NCI-H1105 treated with DMSO at 0.1 percent for 48 hours (cell line): ENCODE results near the gene STK32B.

Source experiments
- DNase-seq: peaks from one replicate; lab custom pipeline; 2025; lab: John Stamatoyannopoulos, UW

The STK32B gene

DNA sequence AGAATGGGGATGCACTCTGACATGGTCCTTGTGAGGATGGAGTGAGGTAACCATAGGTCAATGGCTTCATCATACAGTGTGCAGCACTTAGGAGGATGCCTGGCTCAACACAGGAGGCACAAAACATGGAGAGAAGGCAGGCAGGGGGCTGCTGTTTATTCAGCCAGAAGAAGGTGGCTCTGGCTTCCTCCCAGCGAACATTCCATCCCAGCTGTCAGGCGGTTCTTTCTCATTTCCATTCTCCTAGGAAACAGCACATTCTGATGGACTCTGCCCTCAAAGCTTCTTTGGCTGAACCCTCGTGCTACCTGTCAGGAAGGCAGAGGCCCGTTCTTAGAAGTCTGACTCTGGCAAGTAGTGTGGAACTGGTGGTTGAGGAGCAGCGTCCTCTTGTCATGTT is 18.6 kb downstream of the STK32B start:
- DNase-seq = no peak

DNA sequence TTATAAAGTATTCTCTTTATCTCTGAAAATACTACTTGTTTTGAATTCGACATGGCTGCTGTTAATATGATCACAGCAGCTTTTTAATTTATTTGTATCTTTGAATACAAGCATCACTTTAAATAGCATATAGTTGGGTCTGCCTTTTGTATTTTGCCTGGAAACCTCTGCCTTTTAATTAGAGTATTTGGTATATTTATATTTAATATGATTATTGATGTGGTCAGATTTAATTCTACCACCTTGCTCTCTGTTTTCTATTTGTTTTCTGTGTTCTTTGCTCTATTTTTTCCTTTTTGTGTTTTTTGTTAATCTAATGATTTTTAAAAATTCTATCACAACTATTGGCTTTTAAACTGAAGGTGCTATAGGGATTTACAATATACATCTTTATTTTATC is 21.7 kb downstream of the STK32B start:
- no peak for DNase-seq

DNA sequence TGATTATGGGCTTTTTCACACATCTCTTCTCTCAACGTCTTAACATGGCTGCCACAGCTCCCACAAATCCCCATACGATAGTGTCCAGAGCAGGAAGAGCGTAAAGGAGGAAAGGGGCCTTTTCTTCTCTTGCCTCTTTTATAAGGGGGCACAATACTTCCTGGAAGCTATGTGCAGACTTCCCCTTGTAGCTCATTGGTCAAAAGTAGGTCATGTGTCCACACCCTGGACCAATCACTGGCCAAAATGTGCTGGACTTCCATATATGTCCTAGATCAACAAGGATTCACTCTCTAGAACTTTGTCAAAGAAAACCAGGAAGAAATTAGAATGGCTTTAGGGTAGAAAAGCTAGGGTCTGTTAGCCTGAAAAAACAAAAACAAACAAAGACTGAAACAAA is 26.7 kb downstream of the STK32B start:
- DNase-seq = no peak

DNA sequence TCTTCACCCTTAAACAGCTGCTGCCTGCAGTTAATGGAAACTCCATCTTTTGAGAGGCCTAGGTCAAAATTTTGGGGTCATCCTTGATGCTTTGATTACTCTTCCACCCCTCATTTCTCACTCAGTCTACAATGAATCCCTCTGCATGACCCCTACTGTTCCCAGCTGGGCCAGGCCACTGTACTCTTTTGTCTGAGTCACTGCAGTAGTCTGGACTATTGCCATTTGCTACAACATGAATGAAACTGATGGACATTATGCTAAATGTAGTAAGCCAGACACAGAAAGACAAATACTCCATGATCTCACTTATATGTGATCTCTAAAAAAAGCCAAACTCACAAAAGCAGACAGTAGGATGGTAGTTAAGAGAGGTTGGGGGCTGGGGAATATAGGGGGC is 28.3 kb downstream of the STK32B start:
- DNase-seq = no peak

DNA sequence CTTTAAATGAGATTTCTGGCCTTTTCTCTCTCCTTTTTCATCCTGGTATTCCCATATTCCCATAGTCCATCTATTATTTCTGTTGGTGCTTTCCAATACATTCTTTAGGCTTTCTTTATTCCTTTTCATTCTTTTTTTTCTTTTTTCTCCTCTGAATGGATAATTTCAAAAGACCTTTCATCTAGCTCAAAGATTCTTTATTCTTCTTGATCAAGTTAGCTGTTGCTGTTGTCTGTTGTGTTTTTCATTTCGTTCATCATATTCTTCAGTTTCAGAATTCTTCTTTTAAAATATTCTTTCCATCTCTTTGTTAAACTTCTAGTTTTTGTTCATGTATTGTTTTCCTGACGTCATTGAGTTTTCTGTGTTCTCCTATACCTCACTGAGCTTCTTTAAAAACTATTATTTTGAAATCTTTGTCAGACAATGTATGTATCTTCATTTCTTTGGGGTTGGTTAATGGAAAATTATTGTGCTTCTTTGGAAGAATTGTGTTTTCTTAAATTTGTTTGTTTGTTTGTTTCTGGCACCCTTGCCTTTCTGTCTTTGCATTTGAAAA is 30.2 kb downstream of the STK32B start:
- DNase-seq = no peak

DNA sequence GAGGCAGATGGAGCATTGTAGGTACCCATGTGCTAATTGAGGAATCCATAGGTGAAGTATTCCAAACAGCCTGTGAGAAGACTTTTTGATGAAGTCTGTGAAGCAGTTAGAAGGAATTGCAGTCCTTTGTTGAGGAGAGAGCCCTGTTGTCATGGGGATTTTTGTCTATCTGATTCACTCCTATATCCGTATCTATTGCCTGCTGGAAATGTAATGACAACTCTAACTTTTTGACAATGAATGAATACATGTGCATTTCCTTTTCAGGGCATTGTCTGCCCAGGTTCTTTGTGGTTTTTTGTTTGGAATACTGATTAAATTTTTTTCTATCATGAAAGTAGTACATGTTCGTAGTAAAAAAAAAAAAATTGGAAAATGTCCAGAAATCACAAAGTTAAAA is 31.1 kb downstream of the STK32B start:
- DNase-seq = no peak

DNA sequence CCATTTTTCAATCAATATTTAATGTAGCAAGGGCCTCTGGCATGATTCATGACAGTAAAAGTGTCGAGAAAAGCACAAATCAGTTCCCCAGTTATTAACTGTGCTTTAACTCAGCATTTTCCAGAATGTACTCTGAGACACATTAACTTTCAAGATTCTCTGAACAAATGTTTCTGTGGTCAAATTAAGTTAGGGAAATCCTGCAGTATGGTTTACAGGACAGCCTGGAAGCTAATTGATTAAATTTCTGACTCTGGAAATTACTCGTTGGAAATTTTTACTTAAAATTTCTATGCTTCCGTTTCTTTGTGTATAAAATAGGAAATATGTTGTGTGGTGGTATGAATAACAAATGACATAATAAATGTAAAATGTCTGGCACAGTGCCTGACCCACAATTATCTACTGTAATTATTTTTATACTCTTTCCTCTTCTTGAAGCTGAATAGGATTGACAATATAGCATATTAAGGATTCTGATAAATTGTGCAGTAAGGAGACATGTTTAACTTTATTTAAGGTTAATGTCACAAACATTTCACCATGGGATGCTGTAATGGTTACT is 33.7 kb downstream of the STK32B start:
- no peak for DNase-seq

DNA sequence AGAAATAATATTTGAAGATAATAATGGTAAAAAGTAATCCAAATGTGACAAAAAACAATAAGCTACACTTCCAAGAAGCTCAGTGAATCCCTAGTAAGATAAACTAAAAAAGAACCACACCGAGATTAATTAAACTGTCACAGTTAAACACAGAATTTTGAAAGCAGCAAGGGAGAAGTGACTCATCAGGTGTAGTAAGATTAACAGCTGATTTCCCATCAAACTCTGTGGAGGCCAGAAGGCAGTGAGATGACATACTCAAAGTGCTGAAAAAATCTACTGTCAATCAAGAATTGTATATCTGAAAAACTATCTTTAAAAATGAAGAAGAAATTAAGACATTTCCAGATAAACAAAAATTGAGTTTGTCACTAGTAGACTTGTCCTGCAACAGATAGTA is 35.3 kb downstream of the STK32B start:
- DNase-seq = no peak

DNA sequence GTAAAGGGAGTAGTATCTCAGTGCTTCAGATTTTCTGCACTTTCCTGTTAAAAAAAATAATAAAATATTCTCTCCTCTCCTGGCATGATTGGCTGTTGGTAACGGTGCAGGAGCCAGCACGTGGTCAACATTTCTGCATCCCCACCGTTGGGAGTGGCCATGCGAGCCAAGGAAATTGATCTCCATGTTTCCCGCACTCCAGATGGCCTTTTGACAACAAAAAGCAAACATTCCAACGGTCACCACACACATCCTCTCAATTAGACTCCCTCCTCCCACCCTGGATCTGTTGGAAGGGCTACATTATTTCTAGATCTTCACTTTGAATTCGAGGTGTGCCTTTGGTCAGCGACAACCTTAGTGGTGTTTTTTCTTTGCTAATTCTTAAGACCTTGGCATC is 45.0 kb downstream of the STK32B start:
- no peak for DNase-seq

DNA sequence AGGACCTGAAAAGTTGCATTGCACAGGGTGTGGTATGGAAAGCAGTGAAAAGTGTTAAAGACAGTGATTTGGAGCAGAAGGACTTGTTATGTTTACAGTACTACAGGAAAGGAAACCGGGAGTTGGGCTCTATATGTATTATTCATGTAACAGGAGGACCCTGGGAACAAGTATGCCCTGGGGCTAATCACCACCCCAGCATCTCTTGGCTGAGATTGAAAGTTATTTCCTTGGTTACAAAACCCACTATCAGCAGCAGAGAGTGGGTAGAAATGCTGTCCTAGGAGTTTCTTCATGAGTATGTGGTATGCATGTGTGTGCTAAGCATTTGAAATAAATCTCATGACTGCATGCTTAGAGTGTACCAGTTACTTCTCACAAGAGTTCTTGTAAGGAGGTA is 46.9 kb downstream of the STK32B start:
- no peak for DNase-seq

DNA sequence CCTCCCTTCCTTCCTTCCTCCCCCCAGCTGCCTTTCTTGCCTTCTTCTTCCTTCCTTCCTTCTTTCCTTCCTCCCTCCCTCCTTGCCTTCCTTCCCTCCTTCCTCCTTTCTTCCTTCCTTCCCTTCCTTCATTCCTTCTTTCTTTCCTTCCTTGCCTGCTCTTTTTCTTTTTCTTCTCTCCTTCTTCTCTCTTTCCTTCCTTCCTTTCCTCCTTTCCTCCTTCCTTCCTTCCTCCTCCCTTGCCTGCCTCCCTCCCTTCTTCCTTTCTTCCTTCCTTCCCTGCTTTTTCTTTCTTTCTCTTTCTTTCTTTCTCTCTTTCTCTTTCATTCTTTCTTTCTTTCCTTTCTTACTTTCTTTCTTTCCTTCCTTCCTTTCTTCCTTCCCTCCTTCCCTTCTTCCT is 49.1 kb downstream of the STK32B start:
- DNase-seq = no peak

DNA sequence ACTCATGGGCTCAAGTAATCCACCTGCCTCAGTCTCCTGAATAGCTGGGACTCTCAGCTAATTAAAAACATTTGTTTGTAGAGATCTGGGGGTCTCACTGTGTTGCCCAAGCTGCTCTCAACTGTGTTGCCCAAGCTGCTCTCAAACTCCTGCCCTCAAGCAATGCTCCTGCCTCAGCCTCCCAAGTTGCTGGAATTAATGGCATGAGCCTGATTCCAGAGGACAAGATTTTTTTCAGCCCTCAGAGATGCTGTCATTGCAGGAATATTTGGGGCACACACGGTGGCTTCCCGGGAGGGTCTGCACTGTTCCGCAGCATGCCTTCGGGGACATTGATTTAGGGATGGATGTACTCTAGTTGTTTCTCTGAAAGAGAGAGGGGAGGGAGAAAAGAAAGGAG is 49.7 kb downstream of the STK32B start:
- DNase-seq = no peak

DNA sequence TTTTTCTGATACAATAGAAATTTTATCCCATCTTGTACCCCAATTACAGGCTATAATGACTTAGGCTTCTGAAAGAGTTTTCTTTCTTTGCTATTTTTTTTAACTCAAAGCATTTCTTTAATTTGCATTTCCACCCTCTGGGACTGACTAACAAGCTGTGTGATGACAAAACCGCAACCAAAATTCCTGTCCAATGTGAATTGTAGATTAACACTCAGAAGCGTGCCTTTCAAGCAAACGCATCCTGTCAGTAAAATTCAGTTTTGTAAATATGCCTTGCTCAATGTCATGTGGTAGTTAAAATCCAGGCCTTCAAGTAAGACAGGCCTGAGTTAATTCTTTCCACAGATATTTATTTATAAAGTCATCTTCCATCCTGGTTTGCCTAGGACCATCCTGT is 50.3 kb downstream of the STK32B start:
- DNase-seq = no peak

DNA sequence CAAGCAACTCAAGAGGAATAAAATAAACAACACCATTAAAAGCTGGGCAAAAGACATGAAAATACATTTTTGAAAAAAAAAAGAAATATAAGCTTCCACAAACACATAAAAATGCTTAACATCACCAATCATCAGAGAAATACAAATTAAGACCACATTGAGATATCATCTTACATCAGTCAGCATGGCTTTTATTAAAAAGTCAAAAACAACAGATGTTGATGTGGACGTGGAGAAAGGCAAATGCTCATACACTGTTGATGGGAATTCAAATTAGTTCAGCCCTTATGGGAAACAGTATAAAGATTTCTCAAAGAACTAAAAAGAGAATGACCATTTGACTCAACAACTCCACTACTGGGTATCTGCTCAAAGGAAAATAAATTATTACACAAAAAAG is 59.6 kb downstream of the STK32B start:
- no peak for DNase-seq

DNA sequence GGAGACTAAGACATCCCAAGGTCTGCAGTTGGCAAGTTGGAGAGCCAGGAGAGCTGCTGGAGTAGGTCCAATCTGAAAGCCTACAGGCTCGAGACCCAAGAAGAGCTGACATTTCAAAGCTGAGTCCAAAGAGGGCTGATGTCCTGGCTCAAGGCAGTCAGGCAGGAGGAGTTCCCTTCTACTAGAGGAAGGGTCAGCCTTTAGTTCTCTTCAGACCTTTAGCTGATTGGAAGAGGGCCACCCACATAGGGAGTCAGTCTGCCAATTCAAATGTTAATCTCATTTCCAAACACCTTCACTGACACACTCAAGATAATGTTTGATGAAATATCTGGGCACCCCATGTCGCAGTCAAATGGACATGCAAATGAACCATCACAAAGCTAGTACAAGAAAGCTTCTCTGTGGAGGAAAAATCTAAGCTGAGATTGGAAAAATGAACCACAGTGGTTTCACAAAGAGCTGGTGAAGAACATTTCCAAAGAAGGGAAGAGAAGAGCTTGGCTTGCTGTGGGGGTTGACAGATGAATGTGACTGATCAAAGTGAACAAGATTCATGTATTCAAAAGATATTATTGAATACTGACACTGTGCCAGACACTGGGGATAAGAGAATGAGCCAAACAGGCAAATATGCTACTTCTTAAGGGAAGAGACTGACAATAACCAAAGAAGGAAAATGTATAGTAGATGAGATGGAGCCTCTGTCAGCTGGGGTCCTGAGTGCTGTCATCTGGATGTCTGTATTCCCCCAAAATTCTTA is 61.2 kb downstream of the STK32B start:
- DNase-seq = no peak

DNA sequence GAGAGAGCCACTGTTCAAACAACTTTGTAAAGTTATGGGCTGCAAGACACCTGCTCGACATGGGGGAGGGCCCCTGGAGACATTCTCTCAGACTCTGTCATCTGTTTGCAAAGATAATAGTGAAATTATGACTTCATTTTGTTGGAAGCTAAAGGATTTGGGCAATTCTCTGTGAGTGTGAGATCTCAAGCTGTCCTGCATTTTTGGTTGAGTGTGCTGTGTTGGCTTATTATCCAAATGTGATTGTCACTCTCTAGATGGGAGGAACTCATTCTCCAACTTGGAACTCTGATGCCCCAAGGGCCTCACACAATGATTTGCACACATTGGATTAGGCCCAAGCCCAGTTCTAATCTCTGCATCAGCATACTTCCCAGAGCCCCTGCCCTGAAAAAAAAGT is 63.7 kb downstream of the STK32B start:
- no peak for DNase-seq

DNA sequence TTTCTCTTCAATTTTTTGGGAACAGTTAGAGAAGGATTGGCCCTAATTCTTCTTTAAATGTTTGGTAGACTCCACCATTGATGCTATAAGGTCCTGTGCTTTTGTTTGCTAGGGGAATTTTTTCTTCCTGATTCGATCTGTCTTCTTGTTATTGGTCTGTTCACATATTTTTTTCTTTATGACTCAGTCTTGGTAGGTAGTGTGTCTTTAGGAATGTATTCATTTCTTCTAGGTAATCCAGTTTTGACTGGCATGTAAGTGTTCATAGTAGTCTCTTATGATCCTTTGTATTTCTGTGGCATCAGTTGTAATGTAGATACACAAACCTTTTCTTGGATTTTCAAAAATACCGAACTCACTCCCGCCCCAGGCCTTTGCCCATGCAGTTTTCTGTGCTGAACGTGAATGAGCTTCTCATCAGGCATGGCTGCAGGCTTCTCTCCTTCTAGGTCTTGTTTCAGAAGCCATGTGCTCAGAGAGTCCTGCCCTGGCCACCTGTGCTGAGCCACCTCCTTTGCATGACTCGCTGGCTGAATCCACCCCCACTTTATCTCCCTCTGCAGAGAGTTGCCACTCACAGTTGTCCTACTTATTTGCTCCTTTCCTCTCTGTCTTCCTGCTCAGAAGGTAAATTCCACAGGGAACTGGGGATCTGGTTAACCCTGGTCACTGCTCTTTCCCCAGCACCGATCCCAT is 67.0 kb downstream of the STK32B start:
- DNase-seq = no peak

DNA sequence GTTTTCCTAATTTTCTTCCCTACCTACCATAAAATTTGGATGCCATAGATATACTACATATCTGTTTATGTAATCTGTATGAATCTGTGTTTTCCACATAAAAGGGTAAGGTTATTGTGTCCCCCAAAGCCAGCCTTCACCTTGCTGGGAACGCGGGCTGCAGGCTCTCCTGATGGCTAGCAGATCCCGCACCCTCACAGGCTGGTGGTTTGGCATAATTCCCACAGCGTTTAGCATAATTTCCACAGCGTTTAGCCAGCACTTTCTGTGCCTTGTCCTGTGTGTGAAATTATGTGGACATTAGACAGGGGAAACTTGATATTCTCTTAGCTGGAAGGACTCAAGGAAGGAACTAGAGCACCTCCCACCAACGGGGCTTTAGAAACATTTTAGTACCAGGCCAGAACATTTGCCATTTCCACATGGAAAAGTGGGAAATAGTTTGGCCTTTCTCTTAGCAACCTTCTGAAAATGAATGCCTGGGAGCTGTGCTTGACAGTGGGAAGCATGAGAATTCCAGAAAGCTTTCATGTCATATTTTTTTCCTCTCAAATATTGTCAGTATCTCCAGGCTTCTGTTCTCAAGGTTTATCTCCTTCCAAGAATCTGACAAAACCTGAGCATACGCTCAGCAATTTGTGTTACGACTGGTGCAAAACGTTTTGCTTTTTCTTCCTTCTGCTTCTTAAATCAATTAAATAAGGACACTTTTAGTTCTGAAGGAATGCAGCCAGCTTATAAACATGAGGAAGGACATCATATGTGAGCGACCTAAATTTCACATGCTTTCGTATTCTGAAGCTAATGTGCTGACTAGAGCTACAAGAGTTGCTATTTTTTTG is 67.9 kb downstream of the STK32B start:
- DNase-seq = no peak

DNA sequence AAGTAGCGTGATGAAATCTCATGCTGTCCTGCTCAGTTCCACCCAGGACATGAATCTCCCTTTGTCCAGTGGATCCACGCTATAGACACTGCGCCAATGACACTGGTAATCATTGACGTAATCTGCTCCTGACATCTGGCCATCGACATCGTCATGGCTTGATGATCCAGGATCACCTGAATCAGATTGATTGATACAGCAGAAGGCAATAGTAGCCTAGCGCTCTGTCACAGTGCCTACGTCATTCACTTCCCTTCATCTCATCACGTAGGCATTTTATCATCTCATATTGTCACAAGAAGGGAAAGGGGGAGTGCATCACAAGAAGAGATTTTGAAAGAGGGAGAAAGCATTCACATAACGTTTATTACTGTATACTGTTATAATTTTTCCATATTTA is 68.8 kb downstream of the STK32B start:
- DNase-seq = no peak

DNA sequence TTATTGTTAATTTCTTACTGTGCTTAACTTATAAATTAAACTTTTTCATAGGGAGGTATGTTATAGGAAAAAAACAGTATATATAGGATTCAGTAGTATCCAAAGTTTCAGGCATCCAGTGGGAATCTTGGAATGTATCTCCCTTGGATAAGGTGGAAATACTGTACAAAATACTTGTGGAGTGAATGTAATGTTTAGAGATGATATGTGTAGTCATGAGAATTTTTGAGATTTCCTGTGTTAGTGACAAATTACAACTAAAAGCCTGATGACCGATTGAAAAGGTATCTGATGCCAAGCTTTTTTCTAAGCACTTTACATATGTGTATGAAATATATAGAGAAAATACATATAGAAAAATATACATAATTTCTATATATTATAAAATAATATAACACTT is 69.2 kb downstream of the STK32B start:
- DNase-seq = no peak

DNA sequence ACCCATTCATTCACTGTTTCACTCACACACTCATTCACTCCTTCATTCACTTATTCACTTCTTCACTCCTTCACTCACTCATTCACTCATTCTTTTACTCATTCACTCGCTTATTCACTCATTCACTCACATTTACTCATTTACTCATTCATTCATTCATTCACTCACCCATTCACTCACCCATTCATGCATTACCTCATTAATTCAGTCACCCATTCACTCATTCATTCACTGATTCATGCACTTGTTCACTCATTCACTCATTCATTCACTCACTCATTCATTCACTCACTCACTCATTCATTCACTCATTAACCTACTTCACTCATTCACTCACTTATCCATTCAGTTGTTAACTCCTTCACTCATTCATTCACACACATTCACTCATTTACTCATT is 70.8 kb downstream of the STK32B start:
- DNase-seq = no peak

DNA sequence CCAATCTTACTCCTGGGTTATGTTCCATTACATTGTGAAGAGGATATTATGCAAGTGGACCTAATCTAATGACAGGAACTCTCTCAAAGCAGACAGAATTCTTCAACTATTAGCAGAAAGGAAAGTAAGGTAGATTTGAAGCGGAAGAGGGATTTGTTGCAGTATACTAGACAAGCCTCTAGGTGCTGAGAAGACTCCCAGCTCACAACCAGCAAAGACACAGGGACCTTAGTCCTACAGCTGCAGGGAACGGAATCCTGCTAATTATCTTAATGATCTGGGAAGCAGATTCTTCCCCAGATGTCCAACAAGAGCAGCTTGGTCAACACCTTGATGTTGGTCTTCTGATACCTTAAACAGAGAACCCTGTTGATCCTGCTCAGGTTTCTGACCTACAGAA is 73.6 kb downstream of the STK32B start:
- no peak for DNase-seq
